Memory B cell (primary cell): ENCODE results near the gene C1QTNF2.

Source experiments
- ATAC-seq: fragments of 150-1000 bp; cut with Tn5 transposase; 2 replicates; pipeline ENCODE4 v1.10.0; 2021; ENCODE audit warnings: low read depth, mild to moderate bottlenecking, moderate library complexity
- DNase-seq, 2 donors: peaks; one replicate each; pipeline ENCODE4 v3.0.0; 2022; ENCODE audit warnings: low spot score in 2 of 2
- H3K27ac Mint-ChIP-seq: one replicate; pipeline ENCODE4 v1.8.0; 2022; ENCODE audit warnings: mild to moderate bottlenecking, moderate library complexity, mixed read lengths
- H3K27me3 Mint-ChIP-seq: one replicate; pipeline ENCODE4 v1.8.0; 2022; ENCODE audit warnings: mixed read lengths
- H3K36me3 Mint-ChIP-seq: one replicate; pipeline ENCODE4 v1.8.0; 2022; ENCODE audit warnings: mild to moderate bottlenecking, mixed read lengths
- H3K4me1 Mint-ChIP-seq: one replicate; pipeline ENCODE4 v1.8.0; 2022; ENCODE audit warnings: mixed read lengths
- H3K4me3 Mint-ChIP-seq: one replicate; pipeline ENCODE4 v1.8.0; 2022; ENCODE audit warnings: mild to moderate bottlenecking, moderate library complexity, mixed read lengths
- H3K9me3 Mint-ChIP-seq: one replicate; pipeline ENCODE4 v1.8.0; 2022; ENCODE audit warnings: mixed read lengths

The C1QTNF2 gene

GRCh38 chr5:160382346-160382745 lies 11.9 kb upstream of the C1QTNF2 start:
- Mint-ChIP-seq H3K27ac (no peak overlapping the region), H3K9me3 (peaks cover 3% of the 10 kb centered on the region), H3K4me3 (no peak overlapping the region), H3K36me3 (no peaks in the 10 kb centered on the region), H3K4me1 (peaks cover 10% of the 10 kb centered on the region), H3K27me3 (peaks cover 2% of the 10 kb centered on the region)
- ATAC-seq (no peak), DNase-seq (no peak)

GRCh38 chr5:160380041-160380440 lies 9.6 kb upstream of the C1QTNF2 start:
- H3K4me1 Mint-ChIP-seq: peaks cover 10% of the 10 kb centered on the region
- ATAC-seq: no peak
- no peak for DNase-seq
- H3K36me3 Mint-ChIP-seq: no peaks in the 10 kb centered on the region
- H3K27me3 Mint-ChIP-seq: peaks cover 6% of the 10 kb centered on the region
- no peak overlapping the region for H3K4me3 Mint-ChIP-seq
- H3K27ac Mint-ChIP-seq: no peak overlapping the region
- H3K9me3 Mint-ChIP-seq: peaks cover 2% of the 10 kb centered on the region

- no peaks in the 10 kb centered on the region for H3K36me3 Mint-ChIP-seq
- H3K4me1 Mint-ChIP-seq: peaks cover 10% of the 10 kb centered on the region
- ATAC-seq: no peak
- H3K27me3 Mint-ChIP-seq: peaks cover 8% of the 10 kb centered on the region
- H3K4me3 Mint-ChIP-seq: no peak overlapping the region
- H3K27ac Mint-ChIP-seq: no peak overlapping the region
- no peak for DNase-seq
- peaks cover 2% of the 10 kb centered on the region for H3K9me3 Mint-ChIP-seq
Measured at GRCh38 chr5:160379511-160379910, 9.1 kb upstream of the C1QTNF2 start.

DNA sequence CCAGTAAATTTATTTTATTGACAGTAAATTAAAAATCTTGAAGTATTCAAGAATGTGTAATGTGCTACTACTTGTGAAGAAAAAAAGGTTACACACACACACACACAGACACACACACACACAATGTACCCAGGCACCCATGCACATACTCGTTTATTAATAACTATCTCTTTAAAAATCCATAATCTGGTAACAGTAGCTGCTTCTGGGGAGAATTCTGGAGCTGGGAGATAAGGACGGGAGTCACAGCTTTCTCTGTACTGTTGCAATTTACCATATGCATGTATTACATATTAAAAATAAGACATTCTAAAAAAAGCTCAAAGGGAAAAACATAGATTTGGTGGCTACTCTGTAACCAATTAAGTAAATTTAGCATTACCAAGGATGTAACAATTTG lies 7.9 kb upstream of the C1QTNF2 start:
- no peak for ATAC-seq
- H3K36me3 Mint-ChIP-seq: no peaks in the 10 kb centered on the region

DNA sequence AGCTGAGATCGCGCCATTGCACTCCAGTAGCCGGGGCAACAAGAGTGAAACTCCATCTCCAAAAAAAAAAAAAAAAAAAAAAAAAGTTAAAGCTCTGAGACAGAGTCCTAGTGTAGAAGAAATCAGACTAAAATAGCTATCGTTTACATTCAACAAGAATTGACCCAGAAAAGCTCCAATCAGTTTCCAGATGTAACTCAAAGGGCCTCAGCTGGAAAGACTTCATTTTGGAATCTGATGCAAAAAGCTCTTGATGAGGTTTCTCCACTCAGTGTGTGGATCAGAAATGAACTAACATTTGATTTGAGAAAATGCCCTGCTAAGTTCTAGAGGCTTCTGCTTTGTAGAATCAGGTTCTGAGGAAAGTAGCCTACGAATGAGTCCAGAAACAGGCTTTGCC lies 7.2 kb upstream of the C1QTNF2 start:
- H3K9me3 Mint-ChIP-seq: no peaks in the 10 kb centered on the region
- peaks cover 6% of the 10 kb centered on the region for H3K4me1 Mint-ChIP-seq
- no peaks in the 10 kb centered on the region for H3K36me3 Mint-ChIP-seq
- DNase-seq (no peak), ATAC-seq (no peak)
- H3K27me3 Mint-ChIP-seq: peaks cover 11% of the 10 kb centered on the region
- H3K27ac Mint-ChIP-seq: no peak overlapping the region
- H3K4me3 Mint-ChIP-seq: no peak overlapping the region

More for the DNA sequence above, 7.9 kb upstream of the C1QTNF2 start:
- no peak overlapping the region for H3K27ac Mint-ChIP-seq
- H3K27me3 Mint-ChIP-seq: peaks cover 11% of the 10 kb centered on the region
- no peak for DNase-seq
- H3K4me1 Mint-ChIP-seq: peaks cover 10% of the 10 kb centered on the region
- H3K4me3 Mint-ChIP-seq: no peak overlapping the region
- H3K9me3 Mint-ChIP-seq: no peaks in the 10 kb centered on the region

- no peaks in the 10 kb centered on the region for H3K9me3 Mint-ChIP-seq
- no peaks in the 10 kb centered on the region for H3K4me1 Mint-ChIP-seq
- ATAC-seq: no peak
- no peak for DNase-seq
- H3K36me3 Mint-ChIP-seq: no peaks in the 10 kb centered on the region
- H3K4me3 Mint-ChIP-seq: no peak overlapping the region
- no peak overlapping the region for H3K27ac Mint-ChIP-seq
- H3K27me3 Mint-ChIP-seq: peaks cover 13% of the 10 kb centered on the region
Measured at GRCh38 chr5:160376416-160376815, 6.0 kb upstream of the C1QTNF2 start.

GRCh38 chr5:160375701-160376100 lies 5.3 kb upstream of the C1QTNF2 start:
- peaks cover 4% of the 10 kb centered on the region for H3K4me1 Mint-ChIP-seq
- H3K4me3 Mint-ChIP-seq: no peak overlapping the region
- peaks cover 18% of the 10 kb centered on the region for H3K27me3 Mint-ChIP-seq
- no peak overlapping the region for H3K27ac Mint-ChIP-seq
- no peak for ATAC-seq
- DNase-seq: no peak
- H3K36me3 Mint-ChIP-seq: no peaks in the 10 kb centered on the region
- H3K9me3 Mint-ChIP-seq: no peaks in the 10 kb centered on the region

GRCh38 chr5:160375166-160375565 lies 4.7 kb upstream of the C1QTNF2 start:
- H3K9me3 Mint-ChIP-seq: no peaks in the 10 kb centered on the region
- no peak overlapping the region for H3K27ac Mint-ChIP-seq
- ATAC-seq (no peak), DNase-seq (no peak)
- H3K27me3 Mint-ChIP-seq: peaks cover 20% of the 10 kb centered on the region
- no peak overlapping the region for H3K4me3 Mint-ChIP-seq
- peaks cover 6% of the 10 kb centered on the region for H3K4me1 Mint-ChIP-seq
- no peaks in the 10 kb centered on the region for H3K36me3 Mint-ChIP-seq

DNA sequence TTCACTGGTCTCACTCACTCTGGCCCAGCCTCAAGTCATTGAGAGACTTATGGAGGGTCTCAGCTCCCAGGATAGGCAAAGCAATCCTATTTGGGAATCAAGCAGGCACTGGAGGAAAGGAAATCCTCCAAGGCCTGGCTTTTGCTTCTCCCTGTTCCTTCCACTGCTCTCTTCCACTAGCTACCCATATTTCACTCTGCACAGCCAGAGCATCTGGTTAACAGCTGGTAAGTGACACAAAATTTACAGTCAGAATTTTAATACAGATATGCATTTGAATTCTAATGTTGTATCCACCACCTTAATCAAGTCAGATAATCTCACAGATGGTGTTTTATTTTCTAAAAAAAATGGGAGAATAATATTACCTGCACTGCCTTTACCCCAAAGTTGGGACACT lies 868 bp upstream of the C1QTNF2 start:
- no peaks in the 10 kb centered on the region for H3K9me3 Mint-ChIP-seq
- H3K4me3 Mint-ChIP-seq: peak overlapping the region; percentile 38
- ATAC-seq (no peak), DNase-seq (no peak)
- H3K4me1 Mint-ChIP-seq: peaks cover 14% of the 10 kb centered on the region
- H3K27me3 Mint-ChIP-seq: peaks cover 35% of the 10 kb centered on the region
- no peak overlapping the region for H3K27ac Mint-ChIP-seq
- no peaks in the 10 kb centered on the region for H3K36me3 Mint-ChIP-seq

GRCh38 chr5:160370713-160371034 lies 248 bp upstream of the C1QTNF2 start:
- H3K27ac Mint-ChIP-seq: no peak overlapping the region
- H3K9me3 Mint-ChIP-seq: no peaks in the 10 kb centered on the region
- H3K36me3 Mint-ChIP-seq: no peaks in the 10 kb centered on the region
- peak overlapping the region; percentile 38 for H3K4me3 Mint-ChIP-seq
- DNase-seq (no peak), ATAC-seq (no peak)
- peaks cover 34% of the 10 kb centered on the region for H3K27me3 Mint-ChIP-seq
- H3K4me1 Mint-ChIP-seq: peaks cover 14% of the 10 kb centered on the region

DNA sequence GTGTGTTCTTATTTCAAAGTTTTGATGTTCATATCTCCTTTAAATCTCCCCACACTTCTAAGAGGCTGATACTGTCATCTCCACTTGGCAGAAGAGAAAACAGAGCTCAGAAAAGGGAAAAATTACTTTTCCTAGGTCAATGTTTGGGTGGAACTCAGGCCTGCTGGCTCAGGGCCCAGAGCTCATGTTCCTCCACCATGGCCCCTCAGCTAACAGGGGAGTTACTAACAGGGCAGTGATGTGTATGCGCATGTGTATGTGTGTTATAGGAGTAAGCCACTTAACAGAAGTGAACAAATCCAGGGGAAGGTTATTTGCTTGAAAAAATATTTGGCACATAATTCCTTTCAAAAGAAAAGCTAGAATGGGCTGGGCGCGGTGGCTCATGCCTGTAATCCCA lies 2.5 kb downstream of the C1QTNF2 start:
- no peak overlapping the region for H3K27ac Mint-ChIP-seq
- no peaks in the 10 kb centered on the region for H3K36me3 Mint-ChIP-seq
- no peaks in the 10 kb centered on the region for H3K9me3 Mint-ChIP-seq
- peaks cover 32% of the 10 kb centered on the region for H3K27me3 Mint-ChIP-seq
- H3K4me1 Mint-ChIP-seq: peaks cover 14% of the 10 kb centered on the region
- no peak for DNase-seq
- no peak for ATAC-seq
- no peak overlapping the region for H3K4me3 Mint-ChIP-seq

DNA sequence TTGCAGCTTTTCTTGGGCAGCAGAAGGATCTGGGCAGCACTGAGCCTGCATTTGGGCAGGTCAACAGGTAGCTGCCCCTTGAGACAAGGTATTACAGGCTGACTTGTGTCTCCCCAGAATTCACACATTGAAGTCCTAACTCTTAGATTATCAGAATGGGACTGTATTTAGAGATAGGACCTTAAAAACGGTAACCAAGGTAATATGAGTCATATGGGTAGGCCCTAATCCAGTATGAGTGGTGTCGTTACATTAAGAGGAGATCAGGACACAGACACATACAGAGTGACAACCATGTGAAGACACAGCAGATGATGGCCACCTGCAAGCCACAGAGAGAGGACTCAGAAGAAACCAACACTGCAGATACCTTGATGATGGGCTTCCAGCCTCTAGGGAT lies 3.2 kb downstream of the C1QTNF2 start:
- no peak overlapping the region for H3K27ac Mint-ChIP-seq

GRCh38 chr5:160366230-160366629 lies 4.2 kb downstream of the C1QTNF2 start:
- Mint-ChIP-seq H3K4me3 (no peak overlapping the region), H3K27me3 (peaks cover 30% of the 10 kb centered on the region)
- ATAC-seq: no peak

More for the DNA sequence above, 3.2 kb downstream of the C1QTNF2 start:
- no peak for ATAC-seq
- Mint-ChIP-seq H3K9me3 (no peaks in the 10 kb centered on the region), H3K27me3 (peaks cover 32% of the 10 kb centered on the region), H3K4me3 (no peak overlapping the region), H3K4me1 (peaks cover 14% of the 10 kb centered on the region), H3K36me3 (no peaks in the 10 kb centered on the region)
- DNase-seq: no peak

GRCh38 chr5:160363660-160364395 lies 6.6 kb downstream of the C1QTNF2 start:
- Mint-ChIP-seq H3K36me3 (no peaks in the 10 kb centered on the region), H3K27me3 (peaks cover 16% of the 10 kb centered on the region), H3K4me3 (no peak overlapping the region), H3K9me3 (no peaks in the 10 kb centered on the region), H3K27ac (no peak overlapping the region), H3K4me1 (peaks cover 2% of the 10 kb centered on the region)
- ATAC-seq (no peak), DNase-seq (no peak)

More at GRCh38 chr5:160366230-160366629, 4.2 kb downstream of the C1QTNF2 start:
- peaks cover 14% of the 10 kb centered on the region for H3K4me1 Mint-ChIP-seq
- H3K36me3 Mint-ChIP-seq: no peaks in the 10 kb centered on the region
- no peak for DNase-seq
- no peaks in the 10 kb centered on the region for H3K9me3 Mint-ChIP-seq
- H3K27ac Mint-ChIP-seq: no peak overlapping the region

DNA sequence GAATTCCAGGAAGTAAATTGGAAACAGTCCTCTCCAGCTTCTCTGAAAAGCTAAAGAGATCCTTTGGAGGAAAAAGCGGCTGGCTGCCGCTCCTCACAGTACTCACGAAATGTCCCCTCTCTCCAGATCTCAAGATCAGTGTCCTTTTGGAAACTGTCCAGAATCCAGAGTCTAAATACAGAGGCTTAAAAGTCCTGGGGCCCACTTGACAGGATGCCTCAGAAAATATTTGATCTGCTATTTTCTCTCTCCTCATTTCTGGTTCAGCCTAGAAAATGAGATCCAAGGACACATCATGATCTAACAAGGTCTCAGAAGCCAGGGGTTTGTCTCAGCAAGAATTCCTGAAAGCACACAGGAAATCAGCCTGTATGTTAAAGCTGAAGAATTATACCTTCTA lies 7.2 kb downstream of the C1QTNF2 start:
- no peaks in the 10 kb centered on the region for H3K9me3 Mint-ChIP-seq
- H3K36me3 Mint-ChIP-seq: no peaks in the 10 kb centered on the region
- no peaks in the 10 kb centered on the region for H3K4me1 Mint-ChIP-seq
- DNase-seq: no peak
- no peak overlapping the region for H3K4me3 Mint-ChIP-seq
- peaks cover 12% of the 10 kb centered on the region for H3K27me3 Mint-ChIP-seq
- ATAC-seq: no peak
- no peak overlapping the region for H3K27ac Mint-ChIP-seq
